ENCODE results near the gene CMIP.

Gene CMIP

GRCh38 chr16:81447383-81448101 lies 2.9 kb downstream of the CMIP start:
- no peak for DNase-seq (ENCODE audit: low read depth)

- DNase-seq (ENCODE audit: low read depth), result no peak
Observed at GRCh38 chr16:81448154-81449131, 3.8 kb downstream of the CMIP start.

- DNase-seq (ENCODE audit: low read depth), result no peak
Observed at GRCh38 chr16:81449241-81449640, 4.6 kb downstream of the CMIP start.

- DNase-seq (ENCODE audit: low read depth), result no peak
Observed at GRCh38 chr16:81449899-81450608, 5.4 kb downstream of the CMIP start.

GRCh38 chr16:81450783-81451491 lies 6.3 kb downstream of the CMIP start:
- no peak for DNase-seq (ENCODE audit: low read depth)

GRCh38 chr16:81451753-81452680 lies 7.4 kb downstream of the CMIP start:
- DNase-seq (ENCODE audit: low read depth), result no peak

- no peak for DNase-seq (ENCODE audit: low read depth)
Observed at GRCh38 chr16:81453091-81453728, 8.6 kb downstream of the CMIP start.

- no peak for DNase-seq (ENCODE audit: low read depth)
Observed at GRCh38 chr16:81454044-81454443, 9.4 kb downstream of the CMIP start.

GRCh38 chr16:81455006-81455405 lies 10.4 kb downstream of the CMIP start:
- no peak for DNase-seq (ENCODE audit: low read depth)

GRCh38 chr16:81455720-81456494 lies 11.3 kb downstream of the CMIP start:
- no peak for DNase-seq (ENCODE audit: low read depth)

- no peak for DNase-seq (ENCODE audit: low read depth)
Observed at GRCh38 chr16:81456523-81457325, 12.1 kb downstream of the CMIP start.

GRCh38 chr16:81457326-81458133 lies 12.9 kb downstream of the CMIP start:
- no peak for DNase-seq (ENCODE audit: low read depth)

- no peak for DNase-seq (ENCODE audit: low read depth)
Observed at GRCh38 chr16:81458149-81458669, 13.6 kb downstream of the CMIP start.

- DNase-seq (ENCODE audit: low read depth), result no peak
Observed at GRCh38 chr16:81458827-81459598, 14.4 kb downstream of the CMIP start.

GRCh38 chr16:81460075-81460474 lies 15.5 kb downstream of the CMIP start:
- DNase-seq (ENCODE audit: low read depth), result no peak

- no peak for DNase-seq (ENCODE audit: low read depth)
Observed at GRCh38 chr16:81461243-81461642, 16.6 kb downstream of the CMIP start.

GRCh38 chr16:81461766-81462165 lies 17.2 kb downstream of the CMIP start:
- DNase-seq (ENCODE audit: low read depth), result no peak

Measured in non-pigmented ciliary epithelial cell (primary cell).